GM21423 (cell line): ENCODE measurements around the gene ZNFX1.

Experiments used
- ATAC-seq: cut with Tn5 transposase; IDR thresholded peaks from one replicate; pipeline ENCODE4 v1.9.1; 2021; ENCODE audit warnings: mild to moderate bottlenecking, moderate library complexity; ENCODE audit not compliant: unreplicated experiment

Gene ZNFX1

GRCh38 chr20:49279677-49280462, 2.0 kb upstream of the ZNFX1 start:
- no peak for ATAC-seq

- ATAC-seq: no peak
Measured at GRCh38 chr20:49278818-49279676, 1.2 kb upstream of the ZNFX1 start.

GRCh38 chr20:49277786-49278035, 146 bp downstream of the ZNFX1 start:
- ATAC-seq: no peak

GRCh38 chr20:49276961-49277785, 684 bp downstream of the ZNFX1 start:
- ATAC-seq: no peak

- no peak for ATAC-seq
Measured at GRCh38 chr20:49276161-49276960, 1.5 kb downstream of the ZNFX1 start.

GRCh38 chr20:49275636-49276035, 2.2 kb downstream of the ZNFX1 start:
- no peak for ATAC-seq

- no peak for ATAC-seq
Measured at GRCh38 chr20:49275216-49275615, 2.6 kb downstream of the ZNFX1 start.

- ATAC-seq: no peak
Measured at GRCh38 chr20:49273696-49274277, 4.1 kb downstream of the ZNFX1 start.

GRCh38 chr20:49272654-49273053, 5.2 kb downstream of the ZNFX1 start:
- no peak for ATAC-seq

GRCh38 chr20:49270736-49271135, 7.1 kb downstream of the ZNFX1 start:
- ATAC-seq: no peak

GRCh38 chr20:49270177-49270576, 7.7 kb downstream of the ZNFX1 start:
- no peak for ATAC-seq

- no peak for ATAC-seq
Measured at GRCh38 chr20:49268600-49269365, 9.1 kb downstream of the ZNFX1 start.

GRCh38 chr20:49267327-49267726, 10.5 kb downstream of the ZNFX1 start:
- ATAC-seq: no peak

GRCh38 chr20:49262444-49262843, 15.4 kb downstream of the ZNFX1 start:
- ATAC-seq: no peak

- no peak for ATAC-seq
Measured at GRCh38 chr20:49261173-49261572, 16.7 kb downstream of the ZNFX1 start.

GRCh38 chr20:49260218-49260617, 17.6 kb downstream of the ZNFX1 start:
- ATAC-seq: no peak

GRCh38 chr20:49259799-49260198, 18.1 kb downstream of the ZNFX1 start:
- ATAC-seq: no peak

- no peak for ATAC-seq
Measured at GRCh38 chr20:49259284-49259683, 18.6 kb downstream of the ZNFX1 start.

- ATAC-seq: no peak
Measured at GRCh38 chr20:49256261-49256660, 21.6 kb downstream of the ZNFX1 start.
